ENCODE data around the gene TMEM271. TPM values are rescaled to one million over a fixed set of nuclear protein-coding genes. Genes with fewer than 3 reads are reported as not detected.
"Not testable (repeated sequence)": the region's sequence is repeated elsewhere in the genome, so short reads cannot be mapped to it uniquely, and the experiment has no call there.

The TMEM271 gene
- total RNA-seq, 1 donor from 2014 or later: not detected

GRCh38 chr4:552019-552418 lies 24.1 kb downstream of the TMEM271 start:
- intact Hi-C loops (cut with micrococcal nuclease): no loop called here
- Mint-ChIP-seq H3K4me1 (no peaks in the 10 kb centered on the region), H3K27me3 (no peaks in the 10 kb centered on the region), H3K4me3 (no peak overlapping the region), H3K27ac (no peak overlapping the region), H3K36me3 (ENCODE audit: low read depth) (no peaks in the 10 kb centered on the region), H3K9me3 (peaks cover 7% of the 10 kb centered on the region)
- no peak for DNase-seq

GRCh38 chr4:550268-550667 lies 25.8 kb downstream of the TMEM271 start:
- intact Hi-C loops (cut with micrococcal nuclease); H3K9me3 Mint-ChIP-seq; H3K27me3 Mint-ChIP-seq; H3K27ac Mint-ChIP-seq; H3K4me3 Mint-ChIP-seq; DNase-seq; H3K36me3 Mint-ChIP-seq (ENCODE audit: low read depth); H3K4me1 Mint-ChIP-seq: not testable (repeated sequence)

DNA sequence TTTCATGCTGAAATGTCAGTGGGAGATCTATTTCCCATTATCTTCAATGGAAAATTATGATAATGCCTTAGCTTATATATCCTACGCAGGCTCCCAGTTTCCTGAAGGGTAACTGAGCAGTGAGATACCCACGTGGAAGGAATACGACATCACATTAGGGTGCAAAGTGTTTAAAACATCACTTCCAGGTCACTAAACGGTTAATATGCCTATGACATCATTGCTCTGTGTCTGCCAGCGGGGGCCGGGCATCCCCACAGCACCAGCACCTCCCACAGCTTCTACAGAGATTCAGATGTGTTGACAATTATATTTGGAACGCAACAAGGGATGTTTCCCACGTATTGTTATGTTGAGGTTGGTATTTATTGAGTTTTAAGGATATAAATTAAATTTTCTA lies 27.1 kb downstream of the TMEM271 start:
- intact Hi-C loops (cut with micrococcal nuclease): no loop called here
- Mint-ChIP-seq H3K36me3 (ENCODE audit: low read depth) (no peaks in the 10 kb centered on the region), H3K4me1 (no peaks in the 10 kb centered on the region), H3K27me3 (no peaks in the 10 kb centered on the region), H3K27ac (no peak overlapping the region), H3K9me3 (peaks cover 12% of the 10 kb centered on the region), H3K4me3 (no peak overlapping the region)
- no peak for DNase-seq

DNA sequence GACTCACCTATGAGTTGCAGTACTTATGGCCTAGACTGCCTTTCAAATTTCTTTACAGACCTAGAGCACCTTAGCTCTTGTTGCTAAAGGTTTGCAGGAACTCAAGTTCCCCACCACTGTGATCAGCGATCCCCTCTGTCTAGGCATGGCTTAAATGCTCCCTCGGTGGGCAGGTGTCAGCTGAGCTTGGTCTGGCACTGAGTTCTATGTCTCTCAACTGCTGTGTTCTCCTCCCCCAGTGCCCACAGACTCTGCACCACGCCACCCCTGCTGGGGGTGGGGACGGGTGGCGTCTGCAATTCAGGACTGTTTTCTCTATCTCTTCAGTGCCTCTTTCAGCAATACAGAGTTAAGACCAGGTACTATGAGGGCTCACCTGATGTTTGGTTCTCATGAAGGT lies 30.5 kb downstream of the TMEM271 start:
- peaks cover 22% of the 10 kb centered on the region for H3K9me3 Mint-ChIP-seq
- intact Hi-C loops (cut with micrococcal nuclease): no loop called here
- no peaks in the 10 kb centered on the region for H3K36me3 Mint-ChIP-seq (ENCODE audit: low read depth)
- H3K4me1 Mint-ChIP-seq: no peaks in the 10 kb centered on the region
- DNase-seq: no peak
- no peak overlapping the region for H3K4me3 Mint-ChIP-seq
- H3K27me3 Mint-ChIP-seq: no peaks in the 10 kb centered on the region
- no peak overlapping the region for H3K27ac Mint-ChIP-seq

DNA sequence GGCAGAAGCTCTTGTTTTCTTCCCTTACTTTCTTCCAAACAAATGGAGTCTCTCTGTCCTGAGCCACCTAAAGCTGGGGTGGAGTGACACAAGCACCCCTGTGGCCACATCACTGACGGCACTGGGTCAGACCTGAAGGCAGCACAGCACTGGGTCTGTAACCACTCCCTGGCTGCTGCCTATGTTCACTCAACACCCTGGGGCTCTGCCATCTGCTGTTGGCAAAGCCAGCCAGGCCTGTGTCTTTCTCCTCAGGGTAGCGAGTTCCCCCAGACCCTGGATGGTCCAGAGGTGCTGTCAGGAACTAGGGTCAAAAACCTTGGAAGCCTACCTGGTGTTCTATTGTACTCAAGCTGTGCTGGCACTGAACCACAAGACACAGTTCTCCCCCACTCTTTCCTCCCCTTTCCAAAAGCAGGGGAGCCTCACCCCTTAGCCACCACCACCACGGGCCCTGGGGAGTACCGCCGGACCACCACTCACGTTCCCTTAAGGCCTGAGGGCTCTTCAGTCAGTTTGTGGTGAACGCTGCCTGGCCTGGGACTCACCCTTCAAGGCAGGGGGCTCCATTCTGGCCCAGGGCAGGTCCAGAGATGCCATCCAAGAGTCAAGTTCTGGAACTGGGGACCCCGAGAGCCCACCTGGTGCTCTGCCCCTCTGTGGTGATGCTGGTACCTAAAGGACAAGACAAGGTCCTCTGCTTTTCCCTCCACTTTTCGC lies 31.5 kb downstream of the TMEM271 start:
- no peaks in the 10 kb centered on the region for H3K4me1 Mint-ChIP-seq
- intact Hi-C loops (cut with micrococcal nuclease): no loop called here
- no peak overlapping the region for H3K27ac Mint-ChIP-seq
- H3K27me3 Mint-ChIP-seq: no peaks in the 10 kb centered on the region
- no peaks in the 10 kb centered on the region for H3K36me3 Mint-ChIP-seq (ENCODE audit: low read depth)
- peaks cover 22% of the 10 kb centered on the region for H3K9me3 Mint-ChIP-seq
- DNase-seq: no peak
- no peak overlapping the region for H3K4me3 Mint-ChIP-seq

DNA sequence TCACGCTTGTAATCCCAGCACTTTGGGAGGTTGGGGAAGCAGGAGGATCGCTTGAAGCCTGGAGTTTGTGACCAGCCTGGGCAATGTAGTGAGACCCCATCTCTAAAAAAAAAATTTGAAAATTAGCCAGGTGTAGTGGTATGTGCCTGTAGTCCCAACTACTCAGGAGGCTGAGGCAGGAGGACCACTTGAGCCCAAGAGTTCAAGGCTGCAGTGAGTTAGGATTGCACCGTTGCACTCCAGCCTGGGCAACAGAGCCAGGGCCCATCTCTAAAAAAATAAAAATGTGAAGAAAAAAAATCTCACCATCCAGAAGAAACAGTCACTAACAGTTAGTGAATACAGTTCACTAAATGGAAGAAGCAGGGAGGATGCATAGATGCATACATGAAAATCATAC lies 34.8 kb downstream of the TMEM271 start:
- intact Hi-C loops (cut with micrococcal nuclease): no loop called here
- H3K4me3 Mint-ChIP-seq: no peak overlapping the region
- peaks cover 15% of the 10 kb centered on the region for H3K9me3 Mint-ChIP-seq
- H3K4me1 Mint-ChIP-seq: no peaks in the 10 kb centered on the region
- DNase-seq: no peak
- H3K36me3 Mint-ChIP-seq (ENCODE audit: low read depth): peaks cover 18% of the 10 kb centered on the region
- H3K27ac Mint-ChIP-seq: no peak overlapping the region
- H3K27me3 Mint-ChIP-seq: no peaks in the 10 kb centered on the region

GRCh38 chr4:538542-539142 lies 37.5 kb downstream of the TMEM271 start:
- no peak for DNase-seq
- Mint-ChIP-seq H3K36me3 (ENCODE audit: low read depth) (peaks cover 35% of the 10 kb centered on the region), H3K4me3 (no peak overlapping the region), H3K27me3 (no peaks in the 10 kb centered on the region), H3K4me1 (no peaks in the 10 kb centered on the region), H3K9me3 (peaks cover 6% of the 10 kb centered on the region), H3K27ac (no peak overlapping the region)
- intact Hi-C loops (cut with micrococcal nuclease): no loop called here

DNA sequence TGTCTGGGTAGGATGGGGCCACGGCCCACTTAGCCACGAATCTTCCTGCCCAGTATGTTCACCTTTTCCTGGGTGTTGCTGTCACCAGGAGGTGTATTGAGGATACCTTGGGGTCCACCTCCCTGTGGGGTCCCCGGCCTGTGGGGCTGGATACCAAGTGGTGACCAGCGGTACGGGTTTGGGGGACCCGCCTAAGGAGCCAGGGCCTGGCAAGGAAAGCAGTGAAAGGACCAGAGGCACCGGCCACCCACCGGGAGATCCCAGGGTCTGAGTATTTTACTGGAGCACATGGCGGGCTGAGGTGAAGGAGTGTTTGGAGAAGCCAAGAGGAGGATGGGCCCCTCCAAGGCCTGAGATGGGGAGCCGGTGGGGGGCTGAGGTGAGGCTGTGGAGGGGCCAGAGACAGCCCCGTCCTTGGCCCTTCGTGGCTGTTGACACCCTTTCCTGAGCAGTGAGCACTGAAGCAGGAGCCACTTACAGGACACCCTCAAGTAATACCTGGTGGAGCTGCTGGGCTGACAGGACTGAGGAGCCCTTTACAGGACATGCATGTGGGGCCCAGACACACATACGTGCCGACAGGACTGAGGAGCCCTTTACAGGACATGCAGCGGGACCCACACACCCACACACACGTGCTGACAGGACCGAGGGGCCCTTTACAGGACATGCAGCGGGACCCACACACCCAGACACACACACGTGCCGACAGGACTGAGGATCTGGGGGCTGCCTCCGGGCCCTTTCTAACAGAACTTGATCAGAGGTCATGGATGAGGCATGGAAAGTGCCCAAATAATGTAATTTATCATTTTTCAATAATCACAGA lies 38.4 kb downstream of the TMEM271 start:
- H3K27me3 Mint-ChIP-seq: no peaks in the 10 kb centered on the region
- no peak overlapping the region for H3K27ac Mint-ChIP-seq
- intact Hi-C loops (cut with micrococcal nuclease): no loop called here
- H3K4me1 Mint-ChIP-seq: no peaks in the 10 kb centered on the region
- H3K4me3 Mint-ChIP-seq: no peak overlapping the region
- peaks cover 5% of the 10 kb centered on the region for H3K9me3 Mint-ChIP-seq
- H3K36me3 Mint-ChIP-seq (ENCODE audit: low read depth): peaks cover 41% of the 10 kb centered on the region
- no peak for DNase-seq

DNA sequence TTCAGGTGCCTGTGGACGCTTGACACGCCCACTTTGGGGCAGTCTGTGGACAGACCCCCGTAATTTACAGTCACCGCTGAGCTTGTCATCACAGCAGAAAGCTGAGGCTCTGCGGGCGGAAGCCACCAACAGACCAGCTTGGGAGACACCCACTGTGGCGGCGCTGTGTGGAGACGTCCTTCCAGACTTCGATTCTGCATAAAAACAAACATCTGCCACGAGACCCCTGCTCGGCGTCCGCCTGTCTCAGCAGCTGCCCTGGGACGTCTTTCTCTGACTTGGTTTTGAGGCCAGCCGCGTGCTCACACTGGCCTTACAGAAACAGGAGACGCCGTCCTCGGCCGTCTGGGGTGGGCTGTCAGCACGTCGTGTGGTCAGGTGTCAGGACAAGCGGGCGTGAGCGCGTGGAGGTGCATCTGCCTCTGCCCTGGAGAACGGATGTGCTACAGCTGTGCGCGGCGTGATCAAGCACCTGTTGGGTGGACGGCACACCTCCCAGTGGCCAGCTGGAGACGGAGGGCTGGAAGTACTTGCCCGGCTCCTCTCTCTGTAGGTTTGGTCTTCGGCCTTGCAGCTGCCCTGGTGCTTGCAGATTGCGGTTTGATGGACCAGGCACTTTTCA lies 39.6 kb downstream of the TMEM271 start:
- DNase-seq: no peak
- Mint-ChIP-seq H3K4me3 (no peak overlapping the region), H3K4me1 (no peaks in the 10 kb centered on the region), H3K27ac (no peak overlapping the region), H3K27me3 (no peaks in the 10 kb centered on the region), H3K9me3 (peaks cover 8% of the 10 kb centered on the region), H3K36me3 (ENCODE audit: low read depth) (peaks cover 52% of the 10 kb centered on the region)
- intact Hi-C loops (cut with micrococcal nuclease): no loop called here

DNA sequence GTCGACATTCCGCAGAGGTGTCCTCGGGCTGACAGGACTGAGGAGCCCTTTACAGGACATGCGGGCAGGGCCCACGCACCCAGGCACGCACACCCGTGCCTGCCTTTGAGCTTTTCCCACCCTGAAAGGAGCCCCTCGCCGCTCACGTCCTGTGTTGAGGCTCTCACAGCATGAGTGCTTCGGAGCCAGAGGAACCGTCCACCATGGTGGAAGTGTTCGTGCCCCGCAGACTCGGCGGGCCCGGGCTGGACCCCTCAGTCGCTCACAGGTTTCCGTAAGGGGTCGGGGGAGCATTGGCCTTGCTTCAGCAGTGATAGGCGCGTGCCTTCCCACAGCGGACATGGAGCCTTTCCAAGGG lies 40.2 kb downstream of the TMEM271 start:
- H3K36me3 Mint-ChIP-seq (ENCODE audit: low read depth): peaks cover 55% of the 10 kb centered on the region
- peaks cover 5% of the 10 kb centered on the region for H3K9me3 Mint-ChIP-seq

GRCh38 chr4:535181-535923 lies 40.7 kb downstream of the TMEM271 start:
- Mint-ChIP-seq H3K27ac (no peak overlapping the region), H3K27me3 (no peaks in the 10 kb centered on the region), H3K9me3 (peaks cover 5% of the 10 kb centered on the region), H3K4me1 (no peaks in the 10 kb centered on the region), H3K4me3 (no peak overlapping the region), H3K36me3 (ENCODE audit: low read depth) (peaks cover 59% of the 10 kb centered on the region)
- intact Hi-C loops (cut with micrococcal nuclease): no loop called here
- DNase-seq: no peak

More for the DNA sequence above, 40.2 kb downstream of the TMEM271 start:
- no peaks in the 10 kb centered on the region for H3K4me1 Mint-ChIP-seq
- H3K27ac Mint-ChIP-seq: no peak overlapping the region
- DNase-seq: no peak
- intact Hi-C loops (cut with micrococcal nuclease): no loop called here
- no peak overlapping the region for H3K4me3 Mint-ChIP-seq
- H3K27me3 Mint-ChIP-seq: no peaks in the 10 kb centered on the region

DNA sequence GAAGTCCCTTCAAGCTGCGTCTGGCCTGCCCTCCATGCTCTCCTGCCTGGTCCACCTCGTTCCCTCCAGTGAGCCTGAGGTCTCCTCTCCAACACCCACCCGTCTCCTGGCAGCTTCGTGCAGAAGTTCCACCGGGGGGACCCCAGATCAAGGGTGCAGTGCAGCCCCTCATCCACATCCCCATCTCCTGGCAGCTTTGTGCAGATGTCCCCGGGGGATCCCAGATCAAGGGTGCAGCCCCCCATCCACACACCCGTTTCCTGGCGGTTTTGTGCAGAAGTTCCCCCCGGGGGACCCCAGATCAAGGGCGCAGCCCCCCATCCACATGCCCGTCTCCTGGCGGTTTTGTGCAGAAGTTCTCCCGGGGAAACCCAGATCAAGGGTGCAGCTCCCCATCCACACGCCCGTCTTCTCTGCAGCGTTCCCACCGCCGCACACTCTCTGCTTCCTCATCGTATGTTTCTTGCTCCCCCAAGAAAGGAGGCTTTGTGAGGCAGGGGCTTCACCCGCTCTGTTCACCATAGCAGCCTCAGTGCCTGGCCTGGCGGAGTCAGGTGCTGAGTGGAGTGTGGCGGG lies 41.4 kb downstream of the TMEM271 start:
- no peaks in the 10 kb centered on the region for H3K4me1 Mint-ChIP-seq
- peaks cover 5% of the 10 kb centered on the region for H3K9me3 Mint-ChIP-seq
- H3K27me3 Mint-ChIP-seq: no peaks in the 10 kb centered on the region
- no peak overlapping the region for H3K27ac Mint-ChIP-seq
- no peak for DNase-seq
- H3K36me3 Mint-ChIP-seq (ENCODE audit: low read depth): peaks cover 66% of the 10 kb centered on the region
- no peak overlapping the region for H3K4me3 Mint-ChIP-seq
- intact Hi-C loops (cut with micrococcal nuclease): no loop called here

- no peak overlapping the region for H3K27ac Mint-ChIP-seq
- DNase-seq: no peak
- intact Hi-C loops (cut with micrococcal nuclease): no loop called here
- H3K27me3 Mint-ChIP-seq: no peaks in the 10 kb centered on the region
- H3K4me3 Mint-ChIP-seq: no peak overlapping the region
- H3K36me3 Mint-ChIP-seq (ENCODE audit: low read depth): peaks cover 65% of the 10 kb centered on the region
- H3K4me1 Mint-ChIP-seq: no peaks in the 10 kb centered on the region
- peaks cover 5% of the 10 kb centered on the region for H3K9me3 Mint-ChIP-seq
Observed at GRCh38 chr4:534101-534575, 42.0 kb downstream of the TMEM271 start.

All from activated CD4-positive, alpha-beta T cell treated with anti-CD3 and anti-CD28 coated beads, Interleukin-2, amount 10 ng/mL, durations not matched to agents 24 days and 14 days (primary cell).